ENCODE results near the gene TMEM92.

Gene TMEM92

DNA sequence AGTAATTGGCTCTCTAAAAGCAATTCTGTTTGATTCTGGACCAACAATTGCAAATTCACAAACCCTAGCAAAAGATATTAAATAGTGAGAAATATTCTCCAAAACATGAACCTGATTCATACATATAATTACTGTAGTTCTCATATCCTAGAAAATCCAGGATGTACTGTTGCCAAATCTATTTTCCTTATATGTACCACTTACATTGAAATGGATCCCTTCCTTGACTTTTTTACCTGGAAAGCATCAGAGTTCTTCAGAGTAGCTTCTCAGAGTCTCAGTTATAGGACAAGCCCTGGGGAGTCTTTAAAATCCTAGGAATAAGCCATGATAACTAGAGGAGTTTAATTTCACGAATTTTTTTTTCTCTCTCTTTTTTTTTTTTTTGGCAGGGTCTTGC lies 16.7 kb downstream of the TMEM92 start:
- TF ChIP-seq GATA2 (IDR thresholded peaks at IDR 0.05; ENCODE audit: low read depth, low read length) (no peak), GATA3 (IDR thresholded peaks at IDR 0.05; ENCODE audit: low read depth, low read length) (no peak)

DNA sequence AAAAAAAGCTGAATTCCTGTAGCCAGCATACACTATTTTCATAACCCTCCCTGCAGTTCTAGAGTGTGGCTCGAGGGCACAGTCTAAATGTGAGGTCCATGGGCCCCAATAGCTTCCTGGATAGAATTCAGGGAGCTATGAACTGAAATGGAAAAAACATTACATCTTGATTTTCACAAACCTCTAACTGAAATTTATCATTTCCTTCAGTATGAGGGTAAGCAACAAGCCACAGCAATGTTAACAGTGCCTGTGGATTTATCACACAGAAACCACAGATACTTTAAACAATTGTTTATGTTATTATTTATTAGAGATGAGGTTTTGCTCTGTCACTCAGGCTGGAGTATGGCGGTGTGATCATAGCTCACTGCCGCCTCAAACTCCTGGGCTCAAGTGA lies 18.2 kb downstream of the TMEM92 start:
- no peak for TF ChIP-seq GATA2 (IDR thresholded peaks at IDR 0.05; ENCODE audit: low read depth, low read length)
- no peak for TF ChIP-seq GATA3 (IDR thresholded peaks at IDR 0.05; ENCODE audit: low read depth, low read length)

DNA sequence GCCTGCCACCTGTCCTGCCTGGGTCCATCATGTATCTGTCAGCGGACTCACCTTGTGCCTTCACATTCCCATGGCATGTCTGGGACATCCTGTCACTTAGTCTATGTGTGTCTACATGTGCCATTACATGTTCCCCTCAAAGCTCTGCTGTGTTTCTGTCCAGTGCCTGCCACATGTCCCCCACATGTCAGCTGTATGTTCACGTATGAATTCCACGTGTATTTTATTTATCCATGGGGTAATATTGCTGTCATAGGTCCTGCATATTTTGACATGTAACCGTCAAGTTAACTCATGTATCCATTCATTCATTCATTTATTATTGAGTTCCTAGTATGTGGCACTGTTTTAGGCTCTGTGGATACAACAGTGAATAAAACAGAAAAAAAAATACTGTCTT lies 20.8 kb downstream of the TMEM92 start:
- TF ChIP-seq GATA3 (IDR thresholded peaks at IDR 0.05; ENCODE audit: low read depth, low read length) = no peak
- TF ChIP-seq GATA2 (IDR thresholded peaks at IDR 0.05; ENCODE audit: low read depth, low read length) = no peak

DNA sequence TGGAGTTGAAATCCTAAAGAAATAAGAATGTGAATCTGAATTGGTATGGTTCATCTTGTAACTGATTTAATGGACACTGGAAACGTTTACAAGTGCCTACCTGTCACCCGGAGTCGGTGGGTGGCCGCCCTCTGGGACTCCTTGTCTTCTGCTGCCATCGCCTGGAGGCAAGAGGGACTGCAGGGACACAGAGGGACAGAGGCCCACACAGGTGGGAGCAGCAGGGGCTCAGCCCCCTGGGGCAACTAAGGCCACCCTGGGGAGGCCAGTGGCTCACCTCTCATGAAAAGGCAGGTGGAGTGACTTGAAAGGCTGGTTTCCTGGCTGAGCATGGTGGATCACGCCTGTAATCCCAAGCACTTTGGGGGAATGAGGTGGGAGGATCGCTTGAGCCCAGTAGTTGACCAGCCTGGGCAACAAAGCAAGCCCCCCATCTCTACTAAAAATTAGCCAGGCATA lies 23.2 kb downstream of the TMEM92 start:
- TF ChIP-seq GATA3 (IDR thresholded peaks at IDR 0.05; ENCODE audit: low read depth, low read length) = no peak
- no peak for TF ChIP-seq GATA2 (IDR thresholded peaks at IDR 0.05; ENCODE audit: low read depth, low read length)

DNA sequence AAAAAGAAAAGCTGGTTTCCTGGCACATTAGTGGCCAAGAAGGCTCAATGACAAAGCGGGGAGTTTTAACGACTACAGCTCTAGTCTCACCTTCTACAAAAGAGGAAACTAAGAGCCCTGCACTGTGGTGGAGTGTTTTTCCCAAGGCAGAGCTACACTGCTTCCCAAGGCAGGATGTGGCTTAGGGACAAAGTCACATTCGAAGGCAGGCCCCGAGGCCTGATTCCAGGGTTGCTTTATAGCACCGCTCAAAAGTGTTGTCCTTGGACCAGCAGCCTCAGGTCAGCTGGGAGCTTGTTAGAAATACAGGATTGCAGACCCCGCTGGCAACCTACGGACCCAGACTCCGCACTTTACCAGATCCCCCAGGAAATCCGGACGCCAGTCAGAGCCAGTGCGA lies 23.8 kb downstream of the TMEM92 start:
- TF ChIP-seq GATA3 (IDR thresholded peaks at IDR 0.05; ENCODE audit: low read depth, low read length) (no peak), GATA2 (IDR thresholded peaks at IDR 0.05; ENCODE audit: low read depth, low read length) (no peak)

DNA sequence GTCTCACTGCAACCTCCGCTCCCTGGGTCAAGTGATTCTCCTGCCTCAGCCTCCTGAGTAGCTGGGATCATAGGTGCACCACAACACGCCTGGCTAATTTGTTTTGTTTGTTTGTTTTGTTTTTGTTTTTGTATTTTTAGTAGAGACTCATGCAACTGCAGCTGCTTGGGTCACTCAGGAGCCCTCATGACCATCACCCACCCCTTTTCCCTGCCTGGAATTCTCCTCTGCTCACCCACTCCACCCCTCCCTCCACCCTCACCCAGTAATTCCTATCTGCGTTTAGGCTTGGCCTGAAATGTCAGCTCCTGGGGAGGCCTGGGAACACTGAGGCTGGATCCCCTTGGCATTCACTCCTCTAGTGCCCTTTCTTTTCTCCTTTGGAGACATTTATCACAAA lies 25.5 kb downstream of the TMEM92 start:
- TF ChIP-seq GATA3 (IDR thresholded peaks at IDR 0.05; ENCODE audit: low read depth, low read length) (no peak), GATA2 (IDR thresholded peaks at IDR 0.05; ENCODE audit: low read depth, low read length) (no peak)

DNA sequence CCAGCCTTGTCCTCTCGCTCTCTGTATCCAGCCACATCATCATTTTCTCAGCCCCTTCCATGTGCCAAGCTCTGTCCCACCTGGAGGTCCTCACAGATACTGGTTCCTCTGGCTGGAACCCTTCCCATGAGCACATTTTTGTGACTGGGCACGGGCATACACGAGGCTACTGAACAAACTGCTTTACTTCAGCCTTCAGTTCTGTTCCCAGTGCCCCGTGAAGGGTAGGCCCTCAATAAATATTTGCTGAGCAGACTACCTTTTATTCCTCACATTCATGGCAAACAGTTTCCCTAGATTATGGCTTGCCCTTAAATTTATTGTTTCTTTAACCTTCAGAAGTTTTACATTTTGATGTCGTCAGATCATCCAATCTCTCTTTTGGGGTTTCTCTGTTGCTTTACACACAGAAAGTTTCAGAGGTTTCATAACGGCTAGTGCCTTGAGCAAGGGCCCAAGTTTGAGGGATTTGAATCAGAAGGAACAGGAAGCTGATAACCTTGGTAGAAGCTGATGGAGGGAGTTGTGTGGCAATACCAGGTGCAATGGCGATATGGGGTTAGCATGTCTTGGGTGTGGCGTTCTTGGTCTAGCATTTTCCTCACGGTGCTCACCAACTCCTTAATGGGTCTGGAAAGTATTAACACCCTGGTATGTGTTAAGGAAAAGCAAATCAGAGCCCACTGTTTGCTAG lies 27.8 kb downstream of the TMEM92 start:
- TF ChIP-seq GATA3 (IDR thresholded peaks at IDR 0.05; ENCODE audit: low read depth, low read length) (no peak), GATA2 (IDR thresholded peaks at IDR 0.05; ENCODE audit: low read depth, low read length) (no peak)

DNA sequence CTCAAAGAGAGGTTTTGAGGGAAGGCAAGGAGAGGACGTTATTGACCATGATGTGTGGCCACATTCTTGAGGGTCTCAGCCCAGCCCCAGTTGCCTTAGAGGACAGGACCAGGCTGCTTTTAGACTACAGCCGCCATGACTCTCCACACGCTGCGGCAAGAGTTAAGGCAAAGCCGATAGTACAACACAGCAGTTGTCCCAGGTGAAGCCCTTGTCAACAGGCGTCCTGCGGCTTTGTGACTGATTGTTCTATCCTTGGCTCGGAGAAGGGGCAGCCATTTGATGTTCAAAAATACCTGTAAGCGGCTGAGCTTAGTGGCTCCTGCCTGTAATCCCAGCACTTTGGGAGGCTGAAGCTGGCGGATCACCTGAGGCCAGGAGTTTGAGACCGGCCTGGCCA lies 28.8 kb downstream of the TMEM92 start:
- TF ChIP-seq GATA2 (IDR thresholded peaks at IDR 0.05; ENCODE audit: low read depth, low read length) = no peak
- TF ChIP-seq GATA3 (IDR thresholded peaks at IDR 0.05; ENCODE audit: low read depth, low read length) = no peak

DNA sequence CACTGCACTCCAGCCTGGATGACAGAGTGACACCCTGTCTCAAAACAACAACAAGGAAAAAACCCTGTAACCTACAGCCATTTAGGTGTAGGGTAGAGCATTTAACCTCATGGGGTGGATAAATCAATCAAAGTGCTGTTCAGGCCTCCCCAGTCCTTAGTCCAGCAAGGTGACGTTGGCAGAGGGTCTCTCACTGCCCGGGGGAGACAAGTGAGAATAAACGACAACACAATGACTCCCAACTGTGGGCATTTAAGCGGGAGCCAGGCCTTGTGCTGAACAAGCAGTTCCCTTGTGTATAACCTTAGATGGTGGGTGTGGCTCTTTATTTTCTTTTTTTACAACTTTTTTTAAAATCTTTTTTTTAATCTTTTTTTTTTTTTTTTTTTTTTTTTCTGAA lies 29.3 kb downstream of the TMEM92 start:
- TF ChIP-seq GATA2 (IDR thresholded peaks at IDR 0.05; ENCODE audit: low read depth, low read length) = no peak
- no peak for TF ChIP-seq GATA3 (IDR thresholded peaks at IDR 0.05; ENCODE audit: low read depth, low read length)

DNA sequence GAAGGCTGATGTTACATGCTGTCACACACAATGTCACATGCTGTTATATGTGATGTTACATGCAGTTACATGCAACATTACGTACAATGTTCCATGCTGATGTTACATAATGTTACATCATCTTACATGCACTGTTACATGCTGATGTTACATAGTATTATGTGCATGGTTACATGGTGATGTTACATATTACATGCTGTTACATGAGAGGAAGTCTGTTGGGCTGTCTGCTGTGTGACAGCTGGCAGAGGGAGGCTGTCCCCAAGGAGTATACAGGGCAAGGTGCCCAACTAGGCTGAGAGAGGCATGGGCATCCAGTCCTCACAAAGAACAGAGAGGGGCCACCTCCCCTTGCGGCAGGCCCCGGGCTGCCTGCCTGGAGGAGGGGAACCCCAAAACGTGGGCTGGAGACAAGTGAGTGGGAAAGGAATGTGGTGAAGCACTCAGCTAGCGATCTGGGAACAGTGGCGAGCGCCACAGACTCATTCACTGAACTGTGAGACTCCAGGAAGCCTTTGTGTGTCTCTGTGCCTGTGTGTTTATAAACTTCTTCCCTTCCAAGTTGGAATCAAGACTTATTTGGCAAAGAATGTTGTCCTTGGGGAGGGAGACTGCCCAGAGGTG lies 30.6 kb downstream of the TMEM92 start:
- TF ChIP-seq GATA3 (IDR thresholded peaks at IDR 0.05; ENCODE audit: low read depth, low read length) (no peak), GATA2 (IDR thresholded peaks at IDR 0.05; ENCODE audit: low read depth, low read length) (no peak)

DNA sequence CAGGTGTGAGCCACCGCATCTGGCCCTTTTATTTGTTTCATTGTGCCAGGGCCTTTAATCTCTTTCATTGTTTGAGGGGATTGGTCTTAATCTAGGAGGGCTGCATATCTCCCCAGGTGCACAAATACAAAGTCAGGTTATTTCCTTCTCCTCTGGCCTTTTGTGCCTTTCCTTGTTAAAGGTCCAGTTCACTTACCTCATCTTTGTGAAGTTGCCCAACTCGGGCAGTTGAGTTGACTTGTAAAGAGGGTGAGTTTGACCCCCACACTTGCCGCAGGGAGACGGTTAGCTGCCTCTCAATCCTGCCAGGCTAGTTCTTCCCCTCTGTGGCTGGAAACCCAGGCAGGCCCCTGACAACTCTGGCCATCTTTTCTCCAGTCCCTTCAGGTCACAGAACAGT lies 33.4 kb downstream of the TMEM92 start:
- TF ChIP-seq GATA2 (IDR thresholded peaks at IDR 0.05; ENCODE audit: low read depth, low read length) = no peak
- no peak for TF ChIP-seq GATA3 (IDR thresholded peaks at IDR 0.05; ENCODE audit: low read depth, low read length)

DNA sequence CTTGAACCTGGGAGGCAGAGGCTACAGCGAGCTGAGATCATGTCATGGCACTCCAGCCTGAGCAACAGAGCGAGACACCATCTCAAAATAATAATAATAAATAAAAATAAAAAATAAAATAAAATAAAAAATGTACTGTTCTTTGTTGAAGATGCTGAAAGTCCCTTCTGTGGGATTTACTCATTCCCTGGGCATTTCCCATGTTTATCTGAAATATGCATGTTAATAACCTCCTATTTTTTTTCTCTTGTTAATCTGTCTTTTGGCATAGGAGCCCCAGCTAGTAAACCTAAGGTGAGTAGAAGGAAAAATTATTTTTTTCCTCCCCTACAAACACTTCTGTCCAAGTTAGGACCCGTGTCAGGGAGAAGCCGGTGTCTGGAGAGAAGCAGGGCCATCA lies 34.4 kb downstream of the TMEM92 start:
- TF ChIP-seq GATA3 (IDR thresholded peaks at IDR 0.05; ENCODE audit: low read depth, low read length) (no peak), GATA2 (IDR thresholded peaks at IDR 0.05; ENCODE audit: low read depth, low read length) (no peak)

DNA sequence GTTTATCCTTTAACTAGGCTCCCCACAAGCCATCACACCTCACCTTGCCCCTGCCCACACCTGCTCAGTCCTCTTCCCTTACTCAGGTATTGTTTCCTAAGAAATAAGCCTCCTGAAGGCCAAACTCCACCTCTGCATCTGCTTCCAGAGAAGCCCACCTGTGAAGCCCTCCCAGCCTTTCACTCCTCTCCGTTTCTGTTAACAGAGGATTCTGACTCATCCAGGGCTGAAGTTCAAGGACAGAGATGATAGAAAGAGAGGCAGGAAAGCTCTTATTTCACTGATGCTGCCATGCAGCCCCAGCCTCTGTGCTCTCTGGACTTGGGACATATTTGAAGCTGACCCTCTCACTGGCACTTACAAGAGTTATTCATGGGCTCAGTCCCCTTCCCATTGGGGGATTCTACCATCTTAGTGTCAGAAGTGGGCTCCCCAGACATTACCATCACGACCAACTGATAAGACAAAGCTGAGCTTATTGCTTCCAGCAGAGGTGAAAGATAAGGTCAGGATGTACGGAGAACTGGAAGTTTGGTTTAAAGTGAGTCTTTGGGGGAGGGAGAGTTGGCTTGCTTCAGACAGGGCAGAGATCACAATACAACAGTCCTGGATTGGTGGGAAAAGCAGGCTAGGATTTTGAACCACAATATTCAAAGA lies 36.3 kb downstream of the TMEM92 start:
- TF ChIP-seq GATA3 (IDR thresholded peaks at IDR 0.05; ENCODE audit: low read depth, low read length) (no peak), GATA2 (IDR thresholded peaks at IDR 0.05; ENCODE audit: low read depth, low read length) (no peak)

DNA sequence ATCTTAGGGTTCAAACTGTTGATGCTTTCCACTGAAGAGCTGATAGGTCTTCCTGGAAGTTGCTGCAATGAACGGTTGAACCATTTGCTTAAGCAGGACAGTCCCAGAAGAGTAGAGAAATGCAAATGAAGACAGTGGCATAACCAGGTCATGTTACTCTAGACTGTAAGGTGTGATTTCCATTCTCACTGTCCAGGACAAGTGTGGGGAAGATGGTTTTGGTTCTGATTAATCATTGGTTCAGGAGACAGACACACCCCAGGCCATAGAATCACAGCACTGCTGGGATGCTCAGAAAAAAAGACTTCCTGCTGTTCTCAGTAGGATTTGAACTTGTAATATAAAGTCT lies 36.8 kb downstream of the TMEM92 start:
- TF ChIP-seq GATA3 (IDR thresholded peaks at IDR 0.05; ENCODE audit: low read depth, low read length) (no peak), GATA2 (IDR thresholded peaks at IDR 0.05; ENCODE audit: low read depth, low read length) (no peak)

DNA sequence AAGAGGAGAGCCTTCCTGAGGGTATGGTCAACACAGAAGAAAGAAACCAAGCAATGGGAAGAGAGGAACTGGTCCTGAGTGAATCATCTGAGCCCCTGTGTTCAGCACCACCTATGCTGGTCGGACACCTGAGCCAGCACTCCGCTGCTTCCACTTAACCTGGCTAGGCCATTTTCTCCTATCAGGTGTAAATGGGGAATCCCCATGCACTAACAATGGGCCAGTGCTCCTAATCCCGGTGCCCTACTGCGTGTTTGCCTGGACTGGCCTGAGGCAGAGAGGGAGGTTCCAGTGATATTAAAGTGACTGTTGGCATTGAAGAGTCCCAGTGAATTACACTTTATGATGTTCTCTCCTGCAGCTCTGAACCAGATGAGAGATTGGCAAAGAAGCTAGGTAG lies 37.2 kb downstream of the TMEM92 start:
- TF ChIP-seq GATA2 (IDR thresholded peaks at IDR 0.05; ENCODE audit: low read depth, low read length) (no peak), GATA3 (IDR thresholded peaks at IDR 0.05; ENCODE audit: low read depth, low read length) (no peak)

All from SH-SY5Y (cell line).